A549 (cell line): ENCODE data around the gene TNP1. TPM values are rescaled to one million over a fixed set of nuclear protein-coding genes. Genes with fewer than 3 reads are reported as not detected.

Experiments used
- ATAC-seq, 2 experiments: fragments of 200-7000 bp in 1 of 2; fragments of >200 bp in 1 of 2; cut with Nextera tagmentation in 1 of 2; cut with Tn5 transposase in 1 of 2; 3 replicates each; pipeline versions ENCODE4 v1.8.0 to v1.9.1; 2018 to 2020; ENCODE audit warnings: mild to moderate bottlenecking in 1 of 2, moderate library complexity in 1 of 2
- CTCF ChIA-PET: fragments of 300-600 bp; sonication (Branson Sonifier 250); formaldehyde crosslinking; extraction: SDS; loops from one replicate; lab custom pipeline; 2021; ENCODE audit warnings: antibody characterized with exemption, inconsistent platforms; lab: Yijun Ruan, JAX
- POLR2A ChIA-PET: fragments of 350-600 bp; formaldehyde crosslinking; extraction: SDS; loops from one replicate; lab custom pipeline; 2021; ENCODE audit warnings: antibody characterized with exemption, inconsistent platforms; lab: Yijun Ruan, JAX
- DNase-seq, 2 experiments: peaks; one replicate each; pipeline versions ENCODE4 v3.0.0 to v3.0.0-alpha.2; 2011 to 2016; ENCODE audit warnings: low read depth in 1 of 2, low spot score in 1 of 2
- FAIRE-seq: peaks from 2 replicates; lab custom pipeline; 2011; peaks lifted over from hg19 to GRCh38; lab: Jason Lieb, UNC
- H3K27ac ChIP-seq, 2 experiments: fragments of >200 bp; sonication (Bioruptor Twin); formaldehyde crosslinking; 3 replicates each; pipeline ENCODE4 v1.5.1; 2016 to 2017
- H3K4me1 ChIP-seq: fragments of >200 bp; sonication (Bioruptor Twin); formaldehyde crosslinking; 3 replicates; pipeline ENCODE4 v1.6.1; 2016
- H3K4me2 ChIP-seq: fragments of >200 bp; sonication (Bioruptor Twin); formaldehyde crosslinking; 3 replicates; pipeline ENCODE4 v1.6.1; 2016
- H3K4me3 ChIP-seq: fragments of >200 bp; sonication (Bioruptor Twin); formaldehyde crosslinking; 3 replicates; pipeline ENCODE4 v1.5.1; 2016
- H3K9me3 ChIP-seq: fragments of >200 bp; sonication (Bioruptor Twin); formaldehyde crosslinking; 3 replicates; pipeline ENCODE4 v1.6.1; 2016
- BHLHE40 ChIP-seq: IDR thresholded peaks from 2 replicates; pipeline ENCODE4 v1.6.1; 2012; ENCODE audit warnings: low read depth, low read length, inconsistent platforms
- CBX2 ChIP-seq: fragments of 200-600 bp; sonication (generic); IDR thresholded peaks from 2 replicates; pipeline ENCODE4 v1.6.1; 2016; ENCODE audit warnings: low read depth, mild to moderate bottlenecking, borderline replicate concordance
- CBX8 ChIP-seq: fragments of 200-600 bp; sonication (generic); IDR thresholded peaks from 2 replicates; pipeline ENCODE4 v1.6.1; 2016
- CHD2 ChIP-seq: fragments of 150-350 bp; IDR thresholded peaks from 2 replicates; pipeline ENCODE4 v1.6.1; 2014; ENCODE audit warnings: low read length; ENCODE audit not compliant: partially characterized antibody
- CHD4 ChIP-seq: fragments of 200-600 bp; sonication (generic); IDR thresholded peaks from 2 replicates; pipeline ENCODE4 v1.6.1; 2016; ENCODE audit warnings: antibody characterized with exemption, mild to moderate bottlenecking, borderline replicate concordance
- EHMT2 ChIP-seq: fragments of 200-600 bp; sonication (generic); IDR thresholded peaks from 2 replicates; pipeline ENCODE4 v1.6.1; 2016; ENCODE audit warnings: antibody characterized with exemption, low read depth, mild to moderate bottlenecking, moderate library complexity
- ESRRA ChIP-seq: fragments of 150-350 bp; IDR thresholded peaks from 2 replicates; pipeline ENCODE4 v1.6.1; 2014; ENCODE audit warnings: mild to moderate bottlenecking, low read length, borderline replicate concordance
- FOSB ChIP-seq: fragments of 250-450 bp; sonication (Bioruptor Pico); IDR thresholded peaks from 2 replicates; pipeline ENCODE4 v1.5.0; 2020; ENCODE audit warnings: mild to moderate bottlenecking, moderate library complexity
- GATA3 ChIP-seq: IDR thresholded peaks from 2 replicates; pipeline ENCODE4 v1.6.1; 2012; ENCODE audit warnings: borderline replicate concordance
- HOXB13 ChIP-seq: fragments of 250-450 bp; sonication (Bioruptor Pico); IDR thresholded peaks from 2 replicates; pipeline ENCODE4 v1.5.0; 2020; ENCODE audit warnings: low read depth, mild to moderate bottlenecking, moderate library complexity
- KDM1A ChIP-seq: fragments of 200-600 bp; sonication (generic); IDR thresholded peaks from 2 replicates; pipeline ENCODE4 v1.6.1; 2016; ENCODE audit warnings: low read depth, mild to moderate bottlenecking
- MYC ChIP-seq: IDR thresholded peaks from 2 replicates; pipeline ENCODE4 v1.6.1; 2012; ENCODE audit warnings: mild to moderate bottlenecking, inconsistent platforms, low read length, improper control_type of control experiment, borderline replicate concordance
- NPAS2 ChIP-seq: fragments of 250-450 bp; sonication (Bioruptor Pico); IDR thresholded peaks from 2 replicates; pipeline ENCODE4 v1.8.0; 2022; ENCODE audit warnings: mild to moderate bottlenecking, moderate library complexity, borderline replicate concordance
- PHF8 ChIP-seq: fragments of 200-600 bp; sonication (generic); IDR thresholded peaks from 2 replicates; pipeline ENCODE4 v1.6.1; 2016; ENCODE audit warnings: low read depth, mild to moderate bottlenecking, antibody characterized with exemption, moderate library complexity, borderline replicate concordance
- POLR2AphosphoS2 ChIP-seq: conservative IDR thresholded peaks from 2 replicates; pipeline ENCODE4 v1.6.1; 2012; ENCODE audit warnings: low read length, improper control_type of control experiment, inconsistent platforms
- RFX5 ChIP-seq: fragments of 450-650 bp; IDR thresholded peaks from 2 replicates; pipeline ENCODE4 v1.7.1; 2014; ENCODE audit warnings: antibody characterized with exemption, mild to moderate bottlenecking, moderate library complexity
- RNF2 ChIP-seq: fragments of 200-600 bp; sonication (generic); IDR thresholded peaks from 2 replicates; pipeline ENCODE4 v1.6.1; 2016; ENCODE audit warnings: low read depth, mild to moderate bottlenecking, antibody characterized with exemption, moderate library complexity, borderline replicate concordance
- SREBF2 ChIP-seq: fragments of 450-650 bp; IDR thresholded peaks from 2 replicates; pipeline ENCODE4 v1.6.1; 2014; ENCODE audit warnings: mild to moderate bottlenecking, moderate library complexity
- TFCP2L1 ChIP-seq: fragments of 250-450 bp; sonication (Bioruptor Pico); IDR thresholded peaks from 2 replicates; pipeline ENCODE4 v1.5.0; 2021; ENCODE audit warnings: mild to moderate bottlenecking
- TP53 ChIP-seq: fragments of 250-450 bp; sonication (Bioruptor Pico); IDR thresholded peaks from 2 replicates; pipeline ENCODE4 v1.5.0; 2021; ENCODE audit warnings: mild to moderate bottlenecking, moderate library complexity
- ZC3H11A ChIP-seq: fragments of 450-650 bp; IDR thresholded peaks from 2 replicates; pipeline ENCODE4 v1.6.1; 2014; ENCODE audit warnings: antibody characterized with exemption, mild to moderate bottlenecking
- ZFP36 ChIP-seq: fragments of 450-650 bp; IDR thresholded peaks from 2 replicates; pipeline ENCODE4 v1.6.1; 2014; ENCODE audit warnings: borderline replicate concordance; ENCODE audit not compliant: partially characterized antibody
- WGBS: methylation state at CpG from one replicate; pipeline ENCODE4 v1.1.6; 2017; ENCODE audit errors: missing lambda C conversion rate; 5-methylcytosine and 5-hydroxymethylcytosine counted together
- polyA plus RNA-seq, 4 experiments: library from polyadenylated mRNA; depleted of rRNA in 3 of 4; stranded (reverse); fragments of >200 nt; fragmentation: RNase III in 1 of 4; extraction: RNeasy Plus Mini Kit Qiagen cat#74134 plus additional on column Dnase treatment in 1 of 4; gene quantifications; 2 replicates in 3 of 4; 3 replicates in 1 of 4; pipeline ENCODE4 v1.2.3, GENCODE V29; 2011 to 2017
- TF ChIP-seq, protein P1 (sequence below): fragments of >200 bp; sonication (Bioruptor Twin); formaldehyde crosslinking; IDR thresholded peaks from 3 replicates; pipeline ENCODE4 v1.5.1; 2016
- TF ChIP-seq, protein P2 (sequence below): fragments of 450-650 bp; IDR thresholded peaks from 2 replicates; pipeline ENCODE4 v1.6.1; 2014; ENCODE audit warnings: antibody characterized with exemption

Gene TNP1
- polyA plus RNA-seq, 2 of the 4 experiments (the other 2 are of a cell fraction) = not detected

DNA sequence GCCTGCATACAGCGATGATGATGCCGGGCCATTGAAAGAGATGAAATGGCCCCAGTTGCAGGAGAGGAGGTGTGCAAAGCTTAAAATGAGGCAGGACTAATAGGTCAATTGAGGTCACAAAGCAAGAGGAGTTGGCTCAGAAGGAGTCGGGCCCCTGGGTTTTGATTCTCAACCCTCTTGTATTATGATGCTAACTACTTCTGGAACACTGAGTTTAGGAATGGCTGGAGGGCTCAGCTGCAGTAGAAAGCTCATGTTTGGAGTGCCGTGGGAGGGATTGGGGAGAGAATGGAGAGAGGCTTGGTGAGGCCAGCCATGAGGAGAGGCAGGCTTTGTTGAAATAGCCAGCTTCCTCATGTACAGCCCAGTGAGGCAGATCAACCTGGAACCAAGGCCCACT is 4.8 kb downstream of the TNP1 start:
- no peak overlapping the region for H3K4me3 ChIP-seq
- H3K4me2 ChIP-seq = no peak overlapping the region
- FAIRE-seq (no peak), DNase-seq (no peak), ATAC-seq (no peak)
- H3K9me3 ChIP-seq = no peaks in the 10 kb centered on the region
- ChIA-PET CTCF (no interaction called here), POLR2A (no interaction called here)
- no peak overlapping the region for H3K27ac ChIP-seq
- WGBS = 75% methylated on average over 4 of the region's 4 CpGs
- TF ChIP-seq RFX5 (no peak), RNF2 (no peak), SREBF2 (no peak), CHD4 (no peak), FOSB (no peak), ESRRA (no peak)
- TF ChIP-seq, protein P1, sequence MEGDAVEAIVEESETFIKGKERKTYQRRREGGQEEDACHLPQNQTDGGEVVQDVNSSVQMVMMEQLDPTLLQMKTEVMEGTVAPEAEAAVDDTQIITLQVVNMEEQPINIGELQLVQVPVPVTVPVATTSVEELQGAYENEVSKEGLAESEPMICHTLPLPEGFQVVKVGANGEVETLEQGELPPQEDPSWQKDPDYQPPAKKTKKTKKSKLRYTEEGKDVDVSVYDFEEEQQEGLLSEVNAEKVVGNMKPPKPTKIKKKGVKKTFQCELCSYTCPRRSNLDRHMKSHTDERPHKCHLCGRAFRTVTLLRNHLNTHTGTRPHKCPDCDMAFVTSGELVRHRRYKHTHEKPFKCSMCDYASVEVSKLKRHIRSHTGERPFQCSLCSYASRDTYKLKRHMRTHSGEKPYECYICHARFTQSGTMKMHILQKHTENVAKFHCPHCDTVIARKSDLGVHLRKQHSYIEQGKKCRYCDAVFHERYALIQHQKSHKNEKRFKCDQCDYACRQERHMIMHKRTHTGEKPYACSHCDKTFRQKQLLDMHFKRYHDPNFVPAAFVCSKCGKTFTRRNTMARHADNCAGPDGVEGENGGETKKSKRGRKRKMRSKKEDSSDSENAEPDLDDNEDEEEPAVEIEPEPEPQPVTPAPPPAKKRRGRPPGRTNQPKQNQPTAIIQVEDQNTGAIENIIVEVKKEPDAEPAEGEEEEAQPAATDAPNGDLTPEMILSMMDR = no peak
- H3K4me1 ChIP-seq = no peaks in the 10 kb centered on the region

DNA sequence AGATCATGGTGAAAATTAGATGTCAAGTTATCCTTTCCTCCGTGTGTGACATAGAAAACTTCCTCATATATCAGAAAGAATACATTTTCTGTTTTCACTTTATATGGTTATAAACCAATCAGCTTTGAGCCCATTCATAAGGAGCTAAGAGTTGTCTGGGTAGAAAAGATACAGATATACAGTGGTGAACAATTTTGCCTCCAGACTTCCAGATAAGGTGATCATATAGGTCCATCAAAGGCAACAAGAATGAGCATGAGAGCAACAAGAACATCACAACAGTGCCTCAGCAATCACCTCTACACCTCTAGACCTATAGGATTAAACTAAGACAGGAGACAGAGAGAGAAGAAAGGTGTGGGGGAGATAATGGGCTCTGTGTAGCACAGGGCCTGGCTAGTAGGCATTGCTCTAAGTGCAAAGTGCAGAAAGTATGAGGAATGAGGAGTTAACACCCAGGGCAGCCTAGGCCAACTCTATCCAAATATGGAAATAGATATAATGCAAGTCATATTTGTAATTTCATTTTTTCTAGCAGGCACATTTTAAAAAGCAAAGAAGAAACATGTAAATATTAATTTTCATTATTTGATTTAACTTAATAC is 8.3 kb downstream of the TNP1 start:
- CTCF ChIA-PET = no interaction called here

DNA sequence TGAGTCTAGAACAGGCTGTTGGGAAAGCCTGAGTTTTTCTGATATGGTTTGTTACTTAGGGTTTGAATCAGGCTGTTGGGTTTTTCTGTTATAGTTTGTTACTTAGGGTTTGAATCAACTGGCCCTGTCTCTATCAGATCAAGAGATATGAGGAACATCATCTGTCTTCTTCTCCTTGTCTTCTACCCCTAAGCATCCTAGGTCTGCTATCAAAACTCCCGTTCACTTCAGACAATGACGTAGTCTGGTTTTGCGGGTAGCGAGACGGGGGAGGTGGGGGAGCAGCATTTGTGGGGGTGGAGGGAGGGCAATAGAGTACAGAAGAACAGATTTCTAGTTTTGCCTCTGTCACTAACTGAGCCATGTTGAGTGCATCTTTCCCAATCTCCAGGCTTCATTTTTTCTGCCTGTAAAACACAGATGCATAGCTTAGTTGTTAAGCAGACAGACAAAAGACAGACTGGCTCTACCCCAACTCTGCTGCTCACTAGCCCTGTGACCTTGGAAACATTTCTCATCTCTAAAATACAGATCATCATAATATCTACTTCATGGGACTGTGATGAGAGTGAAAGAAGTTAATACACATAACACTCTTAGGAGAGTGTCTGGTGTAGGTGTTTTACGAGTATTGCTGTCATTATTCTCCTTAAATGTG is 9.1 kb downstream of the TNP1 start:
- POLR2A ChIA-PET = no interaction called here
- no peaks in the 10 kb centered on the region for H3K9me3 ChIP-seq
- no peak for TF ChIP-seq ZC3H11A
- TF ChIP-seq CBX8 = no peak
- no peak for TF ChIP-seq POLR2AphosphoS2
- no peak for TF ChIP-seq PHF8
- TF ChIP-seq KDM1A = no peak
- no peak for TF ChIP-seq EHMT2
- TF ChIP-seq CBX2 = no peak
- TF ChIP-seq MYC = no peak
- no peak for TF ChIP-seq HOXB13
- TF ChIP-seq FOSB = no peak
- TF ChIP-seq BHLHE40 = no peak
- no peak for TF ChIP-seq GATA3
- no peak for TF ChIP-seq SREBF2
- no peak for TF ChIP-seq CHD2
- TF ChIP-seq, protein P2, sequence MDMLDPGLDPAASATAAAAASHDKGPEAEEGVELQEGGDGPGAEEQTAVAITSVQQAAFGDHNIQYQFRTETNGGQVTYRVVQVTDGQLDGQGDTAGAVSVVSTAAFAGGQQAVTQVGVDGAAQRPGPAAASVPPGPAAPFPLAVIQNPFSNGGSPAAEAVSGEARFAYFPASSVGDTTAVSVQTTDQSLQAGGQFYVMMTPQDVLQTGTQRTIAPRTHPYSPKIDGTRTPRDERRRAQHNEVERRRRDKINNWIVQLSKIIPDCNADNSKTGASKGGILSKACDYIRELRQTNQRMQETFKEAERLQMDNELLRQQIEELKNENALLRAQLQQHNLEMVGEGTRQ = no peak
- TF ChIP-seq TFCP2L1 (CRISPR knock-in tag) = no peak
- no peak for TF ChIP-seq TP53 (CRISPR knock-in tag)
- TF ChIP-seq ZFP36 = no peak
- TF ChIP-seq NPAS2 (CRISPR knock-in tag) = no peak
- TF ChIP-seq, all 56 proteins: peak for 0
- FAIRE-seq (no peak), DNase-seq (no peak), ATAC-seq (no peak)
- Histone ChIP-seq H3K27ac (no peak overlapping the region), H3K4me2 (no peak overlapping the region), H3K4me3 (no peak overlapping the region), H3K4me1 (no peaks in the 10 kb centered on the region)
- WGBS = 80% methylated on average over 6 of the region's 6 CpGs
- CTCF ChIA-PET = no interaction called here

More for the DNA sequence above, 8.3 kb downstream of the TNP1 start:
- no peaks in the 10 kb centered on the region for H3K4me1 ChIP-seq
- H3K9me3 ChIP-seq = no peaks in the 10 kb centered on the region
- 7% methylated on average over 1 of the region's 1 CpG for WGBS
- TF ChIP-seq CBX8 = no peak
- no peak for FAIRE-seq
- DNase-seq = no peak
- POLR2A ChIA-PET = no interaction called here
- no peak overlapping the region for H3K4me2 ChIP-seq
- H3K27ac ChIP-seq = no peak overlapping the region
- no peak overlapping the region for H3K4me3 ChIP-seq
- no peak for ATAC-seq
